Progenitor cell of endocrine pancreas (in vitro differentiated cells): ENCODE results near the gene MAPK10. TPM values are rescaled to one million over a fixed set of nuclear protein-coding genes. Genes with fewer than 3 reads are reported as not detected.

Experiments used
- DNase-seq: peaks from one replicate; pipeline ENCODE4 v3.0.0; 2021; ENCODE audit warnings: low spot score; ENCODE audit not compliant: unreplicated experiment
- H3K27ac Mint-ChIP-seq: 2 replicates; pipeline ENCODE4 v1.8.0; 2021; ENCODE audit warnings: mild to moderate bottlenecking, moderate library complexity, mixed read lengths
- H3K27me3 Mint-ChIP-seq: 2 replicates; pipeline ENCODE4 v1.8.0; 2021; ENCODE audit warnings: mixed read lengths
- H3K36me3 Mint-ChIP-seq: 2 replicates; pipeline ENCODE4 v1.8.0; 2022; ENCODE audit warnings: mixed read lengths; ENCODE audit not compliant: insufficient read depth
- H3K4me1 Mint-ChIP-seq: 2 replicates; pipeline ENCODE4 v1.8.0; 2021; ENCODE audit warnings: low read depth, mixed read lengths
- H3K4me3 Mint-ChIP-seq: 2 replicates; pipeline ENCODE4 v1.8.0; 2021; ENCODE audit warnings: low read depth, mild to moderate bottlenecking, moderate library complexity, mixed read lengths
- H3K9me3 Mint-ChIP-seq: 2 replicates; pipeline ENCODE4 v1.8.0; 2021; ENCODE audit warnings: low read depth, mixed read lengths
- total RNA-seq: library from RNA; stranded (reverse); gene quantifications from 2 replicates; pipeline ENCODE4 v1.2.1, GENCODE V29; 2021
- TF ChIP-seq, protein P1 (sequence below): fragments of 200-600 bp; sonication (generic); IDR thresholded peaks from one replicate; pipeline ENCODE4 v1.5.0; 2021; ENCODE audit warnings: antibody characterized with exemption, mild to moderate bottlenecking; ENCODE audit not compliant: unreplicated experiment

The MAPK10 gene
- total RNA-seq, 1 donor from 2014 or later, result 21.4 TPM

- H3K4me1 Mint-ChIP-seq, result peaks cover 3% of the 10 kb centered on the region
- no peak for DNase-seq
- H3K9me3 Mint-ChIP-seq, result peaks cover 3% of the 10 kb centered on the region
- TF ChIP-seq, protein P1, sequence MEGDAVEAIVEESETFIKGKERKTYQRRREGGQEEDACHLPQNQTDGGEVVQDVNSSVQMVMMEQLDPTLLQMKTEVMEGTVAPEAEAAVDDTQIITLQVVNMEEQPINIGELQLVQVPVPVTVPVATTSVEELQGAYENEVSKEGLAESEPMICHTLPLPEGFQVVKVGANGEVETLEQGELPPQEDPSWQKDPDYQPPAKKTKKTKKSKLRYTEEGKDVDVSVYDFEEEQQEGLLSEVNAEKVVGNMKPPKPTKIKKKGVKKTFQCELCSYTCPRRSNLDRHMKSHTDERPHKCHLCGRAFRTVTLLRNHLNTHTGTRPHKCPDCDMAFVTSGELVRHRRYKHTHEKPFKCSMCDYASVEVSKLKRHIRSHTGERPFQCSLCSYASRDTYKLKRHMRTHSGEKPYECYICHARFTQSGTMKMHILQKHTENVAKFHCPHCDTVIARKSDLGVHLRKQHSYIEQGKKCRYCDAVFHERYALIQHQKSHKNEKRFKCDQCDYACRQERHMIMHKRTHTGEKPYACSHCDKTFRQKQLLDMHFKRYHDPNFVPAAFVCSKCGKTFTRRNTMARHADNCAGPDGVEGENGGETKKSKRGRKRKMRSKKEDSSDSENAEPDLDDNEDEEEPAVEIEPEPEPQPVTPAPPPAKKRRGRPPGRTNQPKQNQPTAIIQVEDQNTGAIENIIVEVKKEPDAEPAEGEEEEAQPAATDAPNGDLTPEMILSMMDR, result peak; percentile 77
- H3K27me3 Mint-ChIP-seq, result no peaks in the 10 kb centered on the region
- H3K36me3 Mint-ChIP-seq, result peaks cover 1% of the 10 kb centered on the region
- H3K27ac Mint-ChIP-seq, result no peak overlapping the region
- no peak overlapping the region for H3K4me3 Mint-ChIP-seq
Measured at GRCh38 chr4:86043755-86044592, 315.9 kb downstream of the MAPK10 start.

- no peak for DNase-seq
- TF ChIP-seq, protein P1, result no peak
- Mint-ChIP-seq H3K27me3 (no peaks in the 10 kb centered on the region), H3K9me3 (peaks cover 3% of the 10 kb centered on the region), H3K4me1 (peaks cover 8% of the 10 kb centered on the region), H3K36me3 (peaks cover 1% of the 10 kb centered on the region), H3K27ac (no peak overlapping the region), H3K4me3 (no peak overlapping the region)
Measured at GRCh38 chr4:86038037-86038436, 321.8 kb downstream of the MAPK10 start.

DNA sequence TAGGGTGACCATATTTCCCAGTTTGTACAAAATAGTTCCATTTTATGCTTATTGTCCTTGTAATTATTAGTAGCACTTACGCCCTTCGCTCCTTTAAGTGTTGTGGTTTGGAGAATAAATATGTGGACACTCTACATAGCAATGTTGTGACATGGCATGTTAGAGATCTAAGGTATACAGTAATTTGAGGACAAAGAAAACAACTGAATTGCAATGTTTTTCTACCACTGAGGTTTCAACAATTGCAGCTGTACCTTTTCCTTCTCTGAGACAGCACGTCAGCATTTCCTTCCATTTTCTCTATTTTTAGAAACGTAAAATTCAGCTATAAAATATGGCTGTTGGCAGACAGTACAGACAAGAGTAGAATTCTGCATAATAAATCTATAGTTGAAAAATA lies 323.1 kb downstream of the MAPK10 start:
- Mint-ChIP-seq H3K4me1 (peaks cover 5% of the 10 kb centered on the region), H3K4me3 (no peak overlapping the region), H3K27me3 (no peaks in the 10 kb centered on the region), H3K9me3 (peaks cover 3% of the 10 kb centered on the region), H3K27ac (no peak overlapping the region), H3K36me3 (peaks cover 1% of the 10 kb centered on the region)
- TF ChIP-seq, protein P1, result no peak
- DNase-seq, result no peak

DNA sequence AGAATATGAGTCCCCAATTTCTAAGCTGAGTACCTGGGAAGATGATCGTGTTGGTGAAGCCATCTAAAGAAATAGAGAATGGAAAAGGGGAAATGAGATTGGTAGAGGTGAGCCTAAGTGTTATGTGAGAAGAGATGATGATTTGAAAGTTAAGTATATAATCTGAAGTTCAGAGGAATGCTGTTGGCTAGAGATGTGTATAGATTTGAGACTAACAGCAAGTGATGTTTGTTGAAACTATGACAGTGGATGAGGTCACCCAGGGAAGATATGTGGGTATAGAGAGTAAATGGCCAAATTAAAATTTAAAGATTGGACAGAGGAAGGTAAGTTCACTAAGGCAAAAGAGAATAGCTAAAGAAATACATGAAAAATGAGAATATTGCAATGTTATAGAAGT lies 324.2 kb downstream of the MAPK10 start:
- Mint-ChIP-seq H3K36me3 (peaks cover 1% of the 10 kb centered on the region), H3K9me3 (peaks cover 3% of the 10 kb centered on the region), H3K4me1 (peaks cover 5% of the 10 kb centered on the region), H3K4me3 (no peak overlapping the region), H3K27me3 (no peaks in the 10 kb centered on the region), H3K27ac (no peak overlapping the region)
- DNase-seq, result no peak
- TF ChIP-seq, protein P1, result no peak

GRCh38 chr4:86034616-86035015 lies 325.2 kb downstream of the MAPK10 start:
- no peak overlapping the region for H3K27ac Mint-ChIP-seq
- no peaks in the 10 kb centered on the region for H3K36me3 Mint-ChIP-seq
- DNase-seq, result no peak
- peaks cover 5% of the 10 kb centered on the region for H3K4me1 Mint-ChIP-seq
- TF ChIP-seq, protein P1, result no peak
- no peak overlapping the region for H3K4me3 Mint-ChIP-seq
- H3K9me3 Mint-ChIP-seq, result no peaks in the 10 kb centered on the region
- H3K27me3 Mint-ChIP-seq, result no peaks in the 10 kb centered on the region
